NCI-H1092 treated with DMSO at 0.1 percent for 48 hours (cell line): ENCODE measurements around the gene PSMB7.

ENCODE experiments used
- DNase-seq: peaks from one replicate; lab custom pipeline; 2025; lab: John Stamatoyannopoulos, UW

Gene PSMB7

DNA sequence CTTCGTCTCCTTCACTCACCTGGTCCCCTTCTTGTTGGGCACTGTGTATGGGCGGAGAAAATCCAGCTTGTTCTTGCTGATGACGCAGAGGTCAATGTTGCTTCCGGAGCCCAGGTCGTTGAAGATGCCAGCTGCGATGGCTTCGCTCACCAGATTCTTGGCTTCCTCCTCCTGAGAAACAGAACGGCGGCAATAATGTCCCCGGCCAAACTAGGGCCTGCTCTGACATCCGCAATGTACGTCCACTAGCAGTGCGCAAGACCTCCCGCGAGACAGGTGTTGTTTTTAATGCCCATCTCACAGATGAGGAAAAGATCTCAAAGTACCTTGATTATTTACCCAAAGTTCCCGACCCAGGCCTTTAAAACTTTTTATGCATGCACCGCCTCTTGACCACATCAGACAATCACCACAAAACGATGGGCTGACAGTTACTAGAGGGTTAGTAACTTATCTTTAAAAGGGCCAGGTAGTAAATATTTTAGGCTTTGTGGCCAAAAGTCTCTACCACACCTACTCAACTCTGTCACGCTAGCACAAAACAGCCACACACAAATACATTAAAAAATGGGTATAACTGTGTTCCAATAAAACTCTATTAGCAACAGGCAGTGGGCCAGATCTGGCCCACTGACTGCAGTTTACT lies 58.4 kb downstream of the PSMB7 start:
- no peak for DNase-seq

DNA sequence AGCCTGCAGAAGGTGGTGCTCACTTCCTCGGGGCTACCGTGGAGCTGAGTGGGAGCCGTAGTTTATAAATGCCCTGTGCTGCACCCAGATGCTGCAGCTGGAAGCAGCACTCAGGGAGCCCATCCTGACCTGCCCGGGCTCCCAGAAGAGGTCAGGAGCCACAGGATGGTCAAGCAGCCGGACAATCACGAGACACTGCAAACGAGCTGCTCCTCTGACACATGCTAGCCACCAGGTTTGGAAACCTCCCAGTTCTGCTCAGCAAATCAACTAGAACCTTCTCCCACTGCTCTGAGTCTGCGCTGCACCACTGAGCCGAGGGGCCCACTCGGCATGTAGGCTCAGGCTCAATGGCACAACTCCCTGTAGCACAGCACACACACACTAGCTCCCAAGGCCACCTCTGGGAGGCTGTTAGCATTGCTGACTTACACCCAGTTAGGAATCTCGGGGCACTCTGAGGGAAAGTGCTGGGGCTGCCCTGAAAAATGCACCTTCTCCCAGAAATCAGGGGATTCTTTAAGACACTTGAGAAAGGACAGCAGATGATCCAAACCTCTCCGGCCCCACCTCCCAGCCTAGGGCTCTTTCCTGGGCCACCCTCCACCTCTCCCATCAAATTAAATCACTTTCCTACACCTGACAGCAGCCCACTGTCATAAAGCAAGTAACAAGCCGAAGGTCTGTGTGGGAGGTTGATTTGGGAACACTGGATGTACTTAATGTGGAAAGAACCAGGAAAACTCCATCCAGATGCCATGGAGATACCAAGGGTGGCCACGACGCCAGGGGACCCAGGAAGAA lies 59.1 kb downstream of the PSMB7 start:
- no peak for DNase-seq

DNA sequence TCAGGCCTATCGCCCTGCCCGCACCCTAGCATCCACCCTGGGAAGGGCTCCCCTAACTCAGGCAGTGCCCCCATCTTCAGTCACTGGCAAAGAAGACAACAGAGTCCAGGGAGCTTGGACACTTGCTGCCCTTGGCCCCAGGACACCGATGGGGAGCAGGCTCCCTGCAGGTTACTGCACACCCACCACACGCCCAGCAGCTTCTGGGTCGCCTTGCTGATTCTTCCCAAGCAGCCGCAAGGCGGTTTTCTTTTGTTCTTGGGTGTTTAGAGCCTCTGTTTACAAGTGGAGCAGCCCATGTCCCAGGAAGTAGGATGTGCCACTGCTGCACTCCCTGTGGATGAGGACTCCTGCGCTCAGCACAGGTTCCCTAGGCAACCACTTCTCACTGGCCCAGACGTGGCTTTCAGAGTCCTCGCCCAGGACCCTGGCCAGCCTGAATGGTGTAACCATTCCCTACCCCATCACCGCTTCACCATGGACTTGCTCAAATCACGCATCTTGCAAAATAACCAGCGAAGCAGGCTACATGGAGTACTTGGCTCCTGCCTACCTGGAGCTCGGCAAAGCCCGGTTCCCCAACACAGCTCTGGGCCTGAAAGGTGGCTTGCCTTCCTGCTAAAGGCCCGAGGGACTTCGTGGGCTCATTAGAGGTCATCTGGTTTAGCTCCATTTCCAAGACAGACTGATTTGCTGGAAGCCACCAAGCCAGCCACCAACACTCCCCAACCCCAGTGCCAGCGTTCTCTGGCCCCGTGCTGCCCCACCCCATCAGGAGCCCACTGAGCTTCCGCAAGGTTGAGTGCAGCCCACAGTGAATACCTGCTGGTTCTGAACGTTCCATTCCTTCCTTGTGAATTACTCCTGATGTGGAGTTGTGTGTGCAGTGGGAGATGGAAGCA lies 60.0 kb downstream of the PSMB7 start:
- no peak for DNase-seq

DNA sequence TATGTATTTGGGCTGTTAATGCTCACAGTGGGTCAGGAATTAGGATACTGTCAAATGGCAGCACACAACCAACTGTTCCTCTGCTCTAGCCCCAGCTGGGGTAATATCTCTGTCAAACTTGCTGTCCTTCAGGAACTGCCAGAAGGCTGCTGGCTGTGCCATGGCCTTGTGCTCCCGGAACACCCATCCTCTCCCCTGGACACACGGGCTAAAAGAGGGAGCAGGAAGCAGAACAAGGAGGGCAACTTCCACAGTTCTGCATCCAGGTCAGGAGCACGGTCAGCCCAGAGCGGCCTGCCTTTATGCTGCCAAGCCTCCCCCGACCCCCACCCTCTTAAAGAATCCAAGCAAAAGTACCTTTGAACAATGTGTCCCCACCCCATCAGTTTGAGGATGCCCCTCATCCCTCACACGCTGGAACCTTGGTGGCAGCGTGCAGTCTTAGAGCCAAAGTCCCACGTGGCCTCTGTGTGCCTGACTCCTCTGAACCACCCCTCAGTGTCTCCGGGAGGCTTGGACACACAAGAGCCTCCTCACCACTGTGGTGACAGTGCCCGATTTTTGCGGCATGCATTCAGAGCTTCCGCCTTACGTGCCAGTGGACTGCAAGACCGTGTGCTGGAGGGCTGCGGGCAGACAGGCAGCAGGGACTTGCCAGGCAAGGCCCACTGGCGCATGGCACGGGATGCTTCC lies 60.8 kb downstream of the PSMB7 start:
- DNase-seq: no peak

DNA sequence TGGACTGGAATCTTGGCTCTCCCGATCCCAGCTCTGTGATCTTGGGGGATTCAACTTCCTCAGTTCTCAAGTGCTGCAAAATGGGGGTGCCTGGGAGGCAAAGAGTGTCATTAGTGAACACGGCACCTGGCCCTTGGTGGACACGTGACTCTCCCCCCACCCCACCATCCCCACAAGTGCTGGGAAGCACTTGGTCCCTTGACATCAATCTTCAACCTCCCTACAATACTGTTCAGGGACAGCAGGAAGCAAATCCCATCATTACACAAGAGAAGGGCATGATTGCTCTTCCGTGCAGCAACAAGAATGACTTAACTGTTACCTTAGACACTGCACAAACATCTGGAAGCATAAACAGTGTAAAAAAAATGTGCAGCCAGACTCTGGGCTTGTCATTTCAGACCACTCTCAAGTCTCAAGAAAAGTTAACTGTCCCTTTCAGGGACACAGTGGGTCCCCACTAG lies 61.4 kb downstream of the PSMB7 start:
- no peak for DNase-seq

DNA sequence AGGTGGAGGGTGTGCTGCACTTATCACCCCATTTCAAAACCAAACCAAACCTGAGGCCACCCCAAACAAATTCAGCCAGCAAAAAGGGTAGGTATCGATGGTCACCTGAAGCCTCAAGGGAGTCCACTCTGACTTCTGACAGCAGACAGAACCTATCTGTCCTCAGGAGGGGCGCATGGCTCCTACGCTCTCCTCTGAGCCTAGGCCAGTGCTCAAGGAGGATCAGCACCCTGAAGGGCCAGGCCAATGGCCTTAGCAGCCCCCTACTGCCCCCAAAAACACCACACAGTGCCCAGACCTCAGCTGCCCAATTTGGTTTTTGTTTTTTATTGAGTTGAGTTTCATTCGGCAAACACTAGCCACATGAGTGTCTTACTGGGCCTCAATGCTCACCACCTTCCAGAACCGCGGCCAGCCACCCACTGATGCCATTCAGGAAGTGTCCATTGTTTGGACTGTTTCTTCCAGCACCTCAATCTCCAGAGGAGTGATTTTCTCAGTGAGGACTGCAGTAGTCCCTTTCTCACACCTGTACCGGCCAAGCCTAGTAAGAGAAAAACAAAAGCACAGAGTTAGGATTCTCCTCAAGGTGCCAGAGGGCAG lies 62.0 kb downstream of the PSMB7 start:
- no peak for DNase-seq

DNA sequence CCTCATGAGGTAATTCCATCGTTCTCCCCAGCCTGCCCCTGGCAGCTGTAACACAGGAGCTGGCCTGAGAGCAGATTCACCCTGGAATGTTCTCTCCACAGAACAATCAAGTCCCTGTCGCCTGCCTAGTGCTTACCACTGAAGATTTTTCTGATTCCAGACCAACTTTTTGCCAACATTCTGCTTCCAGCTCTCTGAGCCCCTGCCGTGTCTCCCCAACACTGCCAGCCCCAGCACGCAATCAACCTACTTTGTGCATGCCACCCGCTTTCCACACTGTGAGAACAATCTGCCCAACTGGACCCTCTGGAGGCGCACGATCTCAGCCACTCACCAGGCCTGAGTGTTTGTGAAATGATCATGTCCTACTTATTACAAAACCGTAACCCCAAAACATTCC lies 62.6 kb downstream of the PSMB7 start:
- DNase-seq: no peak

DNA sequence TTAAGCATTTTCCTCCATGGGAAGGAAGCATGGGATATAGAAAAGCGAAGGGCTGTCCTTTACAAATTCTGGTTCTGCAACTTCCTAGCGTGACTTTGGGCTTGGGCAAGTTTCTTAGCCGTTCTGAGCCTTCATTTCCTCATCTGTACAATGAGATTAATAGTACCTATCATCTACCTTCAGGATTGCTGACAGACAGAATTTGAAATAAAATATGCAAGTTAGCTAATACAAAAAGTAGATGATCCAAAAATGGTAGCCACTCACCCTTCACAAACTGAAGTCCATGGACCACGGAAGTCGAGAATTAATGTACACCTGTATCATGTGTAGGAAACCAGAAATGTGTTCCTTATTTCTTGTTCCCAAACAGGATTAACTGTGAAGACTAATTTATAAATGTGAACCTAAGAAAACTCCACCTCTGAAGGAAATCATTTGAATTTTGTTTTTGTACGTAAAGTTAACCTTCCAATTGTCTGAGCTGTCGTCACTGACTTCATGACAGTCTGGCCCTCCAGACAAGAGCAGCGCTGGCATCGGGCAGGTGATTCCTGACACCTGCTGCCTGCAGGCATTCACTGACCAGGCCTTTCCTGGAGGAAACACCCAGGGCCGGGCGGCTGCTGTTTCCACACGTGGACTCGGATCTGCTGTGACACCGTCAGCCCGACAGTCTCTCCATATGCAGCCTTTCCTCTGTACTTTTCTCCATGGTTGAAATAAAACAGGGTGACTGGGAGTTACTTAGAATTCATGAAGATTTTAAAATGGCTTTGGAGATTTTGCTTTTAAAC lies 63.4 kb downstream of the PSMB7 start:
- no peak for DNase-seq

DNA sequence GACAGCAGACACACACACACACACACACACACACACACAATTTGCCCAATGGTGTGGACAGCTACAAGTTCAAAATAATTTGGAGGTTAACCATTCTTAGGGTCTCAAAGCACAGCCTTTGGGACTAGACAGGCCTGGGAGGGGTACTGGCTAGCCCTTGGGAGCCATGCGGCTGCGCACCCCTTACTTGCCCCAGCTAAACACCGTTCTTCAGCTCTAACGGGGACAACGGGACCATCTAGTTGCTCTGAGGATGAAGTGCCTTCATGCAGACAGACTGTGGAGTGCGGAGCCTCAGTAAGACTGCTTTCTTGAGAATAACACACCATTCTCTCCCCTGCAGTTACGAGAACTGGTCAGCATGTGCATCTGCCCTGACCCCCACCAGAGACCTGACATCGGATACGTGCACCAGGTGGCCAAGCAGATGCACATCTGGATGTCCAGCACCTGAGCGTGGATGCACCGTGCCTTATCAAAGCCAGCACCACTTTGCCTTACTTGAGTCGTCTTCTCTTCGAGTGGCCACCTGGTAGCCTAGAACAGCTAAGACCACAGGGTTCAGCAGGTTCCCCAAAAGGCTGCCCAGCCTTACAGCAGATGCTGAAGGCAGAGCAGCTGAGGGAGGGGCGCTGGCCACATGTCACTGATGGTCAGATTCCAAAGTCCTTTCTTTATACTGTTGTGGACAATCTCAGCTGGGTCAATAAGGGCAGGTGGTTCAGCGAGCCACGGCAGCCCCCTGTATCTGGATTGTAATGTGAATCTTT lies 64.6 kb downstream of the PSMB7 start:
- DNase-seq: no peak

DNA sequence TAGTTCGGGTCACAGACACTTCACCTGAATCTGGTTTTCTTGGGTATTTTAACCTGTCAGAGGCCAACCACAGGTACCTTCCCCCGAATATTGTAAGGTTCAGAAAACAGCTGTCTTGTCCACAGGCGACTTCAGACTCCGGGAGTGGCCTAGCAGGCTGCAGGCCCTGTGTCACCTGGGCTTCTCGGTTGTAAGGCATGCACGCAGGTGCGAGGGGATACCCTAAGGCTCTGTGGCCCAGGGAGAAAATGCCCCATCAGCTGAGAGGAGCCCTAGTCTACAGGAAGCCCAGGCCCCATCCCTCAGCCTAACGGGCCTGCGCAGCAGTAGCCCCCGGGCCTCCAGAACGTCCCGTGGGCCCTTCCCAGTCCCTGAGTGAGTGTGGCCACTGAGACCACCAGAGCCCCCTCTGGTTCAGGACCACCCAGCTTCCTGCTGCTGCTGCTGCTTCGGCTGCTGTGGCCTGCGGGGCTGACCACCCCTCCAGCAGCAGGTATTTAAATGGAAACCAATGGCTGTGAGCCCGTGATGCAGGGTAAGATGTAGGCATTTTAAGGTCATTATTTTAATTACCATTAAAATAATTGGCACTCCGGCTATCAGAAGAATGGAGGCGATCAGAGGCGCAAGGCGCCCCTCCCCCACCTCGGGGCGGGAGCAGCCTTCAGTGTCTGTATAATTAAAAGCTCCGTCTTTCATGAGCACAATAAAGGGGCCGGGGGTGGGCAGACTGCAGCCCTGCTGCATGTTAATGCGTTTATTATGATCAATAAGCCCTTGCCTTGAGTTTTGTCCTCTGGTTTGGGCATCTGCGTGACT lies 65.4 kb downstream of the PSMB7 start:
- DNase-seq: no peak

DNA sequence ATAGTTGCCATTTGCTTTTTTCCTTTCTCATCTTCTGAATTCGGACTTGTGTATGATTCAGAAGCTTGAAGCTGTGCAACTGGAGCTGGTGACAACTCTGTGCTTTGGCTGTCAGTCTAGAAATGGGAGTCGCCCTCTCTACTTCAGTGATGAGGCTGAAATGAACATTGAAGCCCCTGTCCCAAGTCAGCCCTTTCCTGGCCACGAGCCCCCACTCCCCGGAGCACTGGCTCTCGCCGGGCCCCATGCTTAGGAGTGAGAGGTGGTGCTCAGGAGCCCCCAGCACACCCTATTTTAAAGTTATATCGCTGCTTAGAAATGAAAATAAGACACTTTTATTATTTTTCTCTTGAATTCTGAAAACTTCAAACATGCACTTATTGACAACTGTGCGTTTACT lies 66.0 kb downstream of the PSMB7 start:
- no peak for DNase-seq

DNA sequence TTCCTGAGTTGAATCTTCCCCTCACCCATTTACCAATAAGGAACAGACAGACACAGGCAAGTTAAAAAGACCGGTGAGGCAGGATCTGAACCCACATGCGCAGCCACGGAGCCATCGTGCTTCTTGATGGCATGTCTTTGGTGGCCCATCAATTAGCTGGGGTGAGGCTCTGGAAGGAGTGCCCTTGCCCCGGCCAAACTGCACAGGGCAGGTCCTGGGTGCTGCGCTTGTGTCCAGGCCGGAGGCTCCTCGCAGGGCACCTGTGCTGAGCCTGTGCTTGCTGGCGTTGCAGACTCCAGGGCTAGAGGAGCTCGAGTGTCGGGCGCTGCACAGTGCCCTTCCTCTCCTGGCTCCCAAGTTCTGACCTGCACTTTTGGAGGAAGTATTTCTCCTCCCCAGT lies 66.4 kb downstream of the PSMB7 start:
- no peak for DNase-seq

DNA sequence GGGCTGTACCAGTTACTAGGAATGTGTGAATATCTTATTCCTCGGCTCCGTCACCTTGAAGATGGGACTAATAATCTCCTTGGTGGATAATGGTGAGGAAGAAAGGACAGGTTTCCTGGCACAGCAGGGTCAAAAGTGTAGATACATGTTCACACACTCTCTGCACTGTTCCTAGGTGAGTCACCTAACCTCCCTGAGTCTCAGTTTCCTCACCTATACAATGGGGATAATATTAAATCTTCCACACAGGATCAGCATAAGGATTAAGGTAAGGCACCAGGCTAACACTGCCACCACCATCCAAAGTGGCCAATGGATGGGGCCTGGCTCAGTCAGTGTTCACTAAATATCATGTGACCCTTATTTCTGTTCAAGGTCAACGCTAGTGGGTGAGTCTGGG lies 66.9 kb downstream of the PSMB7 start:
- DNase-seq: no peak

DNA sequence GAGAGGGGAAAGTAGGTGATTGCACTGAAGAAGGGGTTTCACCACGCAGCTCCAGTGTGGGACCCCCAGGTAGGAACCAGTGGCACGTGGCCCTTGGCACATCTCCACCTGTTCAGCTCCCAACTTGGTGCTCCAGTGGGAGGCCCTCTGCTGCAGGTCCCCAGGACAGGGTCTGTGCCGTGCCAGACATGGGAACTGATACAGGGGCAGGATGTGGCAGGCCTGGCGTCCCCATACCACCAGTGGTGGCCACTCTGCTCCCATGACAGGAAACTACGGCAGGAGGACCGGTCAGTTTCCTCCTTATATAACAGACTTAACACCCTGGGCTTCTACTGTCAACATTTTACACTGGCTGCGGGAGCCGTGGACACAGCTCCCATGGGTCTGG lies 67.3 kb downstream of the PSMB7 start:
- DNase-seq: no peak

DNA sequence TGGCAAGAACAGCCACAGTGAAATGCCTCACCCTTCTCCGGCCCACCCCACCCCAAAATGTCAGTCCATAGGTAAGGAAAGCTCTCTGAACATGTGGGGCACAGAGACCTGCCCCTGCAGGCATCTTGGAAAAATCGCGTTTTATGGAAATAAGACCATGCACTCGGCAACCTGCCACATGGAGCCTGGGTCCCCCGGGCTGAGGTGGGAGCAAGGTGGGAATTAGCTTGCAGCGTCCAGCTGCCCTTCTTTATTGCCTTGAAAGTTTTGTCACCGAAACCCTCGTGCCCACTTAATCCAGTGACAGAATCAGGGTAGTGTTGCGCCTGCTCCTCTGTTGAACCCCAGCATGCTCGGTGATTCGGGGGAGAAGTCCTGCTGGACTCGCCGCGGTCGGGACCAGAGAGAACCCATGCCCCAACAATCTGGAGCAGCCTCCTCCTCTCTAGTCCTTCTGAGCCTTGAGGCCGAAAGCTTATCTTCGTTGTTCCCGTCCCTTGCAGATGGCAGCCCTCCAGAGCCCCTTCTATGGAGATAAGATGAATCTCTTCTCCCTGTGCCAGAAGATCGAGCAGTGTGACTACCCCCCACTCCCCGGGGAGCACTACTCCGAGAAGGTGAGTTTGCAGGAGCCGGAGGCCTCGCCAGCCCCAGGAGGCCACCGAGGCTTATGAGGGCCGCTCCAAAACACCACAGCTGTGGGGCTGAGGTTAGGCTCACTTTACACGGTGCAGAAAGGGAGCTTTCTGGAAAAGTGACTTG lies 67.9 kb downstream of the PSMB7 start:
- DNase-seq: no peak

DNA sequence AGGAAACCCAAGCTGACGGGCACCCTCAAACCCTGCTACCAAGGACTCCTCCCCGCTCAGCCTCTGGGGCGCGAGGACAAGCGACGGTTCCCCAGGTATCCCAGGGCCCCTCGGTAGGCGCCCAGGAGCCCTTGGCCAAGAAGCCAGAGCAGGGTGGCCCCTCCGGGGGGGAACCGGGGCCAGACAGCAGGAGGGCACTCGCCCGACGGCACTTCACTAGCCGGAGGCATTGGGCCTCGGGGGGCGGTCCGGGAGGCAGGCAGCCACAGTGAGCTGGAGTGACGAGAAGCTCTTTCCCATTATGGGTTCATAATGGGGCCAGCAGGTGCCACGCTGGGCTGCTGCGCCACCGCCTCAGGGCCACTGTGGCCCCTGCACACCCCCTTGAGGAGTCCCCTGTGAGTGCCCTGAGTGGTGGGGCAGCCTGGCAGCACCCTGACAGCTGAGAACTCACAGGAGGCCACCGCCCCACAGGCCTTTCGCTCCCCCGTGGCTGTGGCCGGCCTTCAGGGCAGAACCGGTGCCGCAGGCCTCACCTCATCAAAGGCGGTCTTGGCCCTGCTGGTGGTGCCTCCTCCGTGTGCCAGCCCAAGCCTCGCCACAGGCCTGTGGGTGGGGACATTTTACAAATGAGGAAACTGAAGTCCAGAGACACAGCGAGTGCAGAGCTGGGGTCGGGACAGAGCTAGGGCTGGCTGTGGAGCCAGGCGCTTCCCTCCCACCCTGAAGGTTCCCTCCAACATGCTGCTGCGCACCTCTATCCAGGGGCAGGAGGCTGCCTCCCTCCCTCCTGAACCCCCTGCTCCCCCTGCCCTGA lies 68.7 kb downstream of the PSMB7 start:
- DNase-seq: no peak

DNA sequence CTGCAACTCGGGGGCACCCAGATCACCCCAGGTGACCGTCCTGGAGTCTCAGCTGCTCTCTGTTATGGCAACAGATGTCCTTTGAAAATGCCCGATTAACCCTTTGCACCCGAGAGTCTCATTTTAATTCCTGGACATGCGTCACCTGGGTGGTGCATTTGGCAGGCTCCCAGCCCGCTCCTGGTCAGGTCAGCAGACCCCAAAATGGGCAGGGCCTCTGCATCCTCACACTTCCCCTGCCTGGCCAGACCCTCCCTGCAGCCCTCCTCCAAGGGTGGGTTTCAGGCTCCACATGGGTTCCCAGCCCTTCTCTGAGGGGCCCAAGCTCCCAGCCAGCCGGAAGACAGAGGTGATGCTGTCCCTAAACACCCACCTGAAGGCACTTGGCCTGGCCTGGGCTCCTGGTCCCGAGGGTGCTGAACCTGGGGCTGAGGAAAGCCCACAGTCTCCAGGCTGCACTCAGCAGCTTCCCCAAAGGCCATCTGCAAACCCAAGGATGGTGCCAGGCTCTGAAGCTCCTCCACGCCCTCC lies 69.4 kb downstream of the PSMB7 start:
- DNase-seq: no peak
